ENCODE data around the gene SOX14. TPM values are rescaled to one million over a fixed set of nuclear protein-coding genes. Genes with fewer than 3 reads are reported as not detected.
A peak's percentile ranks its signal among the peaks of the same experiment; 100 is the strongest.

Gene SOX14
- total RNA-seq, 3 donors from 2014 or later, result not detected

DNA sequence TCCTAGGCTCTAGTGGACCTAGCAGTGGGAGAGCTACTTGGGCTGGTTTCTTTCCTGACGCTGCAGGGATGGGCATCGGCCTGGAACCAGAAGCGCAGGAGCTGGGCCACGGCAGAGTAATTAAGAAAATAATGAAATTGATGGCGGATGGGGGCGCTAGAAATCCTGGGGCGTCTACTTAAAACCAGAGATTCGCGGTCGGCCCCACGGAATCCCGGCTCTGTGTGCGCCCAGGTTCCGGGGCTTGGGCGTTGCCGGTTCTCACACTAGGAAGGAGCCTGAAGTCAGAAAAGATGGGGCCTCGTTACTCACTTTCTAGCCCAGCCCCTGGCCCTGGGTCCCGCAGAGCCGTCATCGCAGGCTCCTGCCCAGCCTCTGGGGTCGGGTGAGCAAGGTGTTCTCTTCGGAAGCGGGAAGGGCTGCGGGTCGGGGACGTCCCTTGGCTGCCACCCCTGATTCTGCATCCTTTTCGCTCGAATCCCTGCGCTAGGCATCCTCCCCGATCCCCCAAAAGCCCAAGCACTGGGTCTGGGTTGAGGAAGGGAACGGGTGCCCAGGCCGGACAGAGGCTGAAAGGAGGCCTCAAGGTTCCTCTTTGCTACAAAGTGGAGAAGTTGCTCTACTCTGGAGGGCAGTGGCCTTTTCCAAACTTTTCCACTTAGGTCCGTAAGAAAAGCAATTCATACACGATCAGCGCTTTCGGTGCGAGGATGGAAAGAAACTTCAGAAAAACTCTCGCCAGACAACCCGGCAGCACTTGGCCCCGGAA lies 6.1 kb downstream of the SOX14 start:
- Histone ChIP-seq H3K4me1 (ENCODE audit: low read depth) (peaks cover 19% of the 10 kb centered on the region), H3K36me3 (ENCODE audit: low read depth) (no peaks in the 10 kb centered on the region), H3K9me3 (no peaks in the 10 kb centered on the region), H3K4me3 (no peak overlapping the region)
- intact Hi-C loops (cut with DNase I, micrococcal nuclease), result no loop called here
- DNase-seq (no peak), ATAC-seq (no peak)
- TF ChIP-seq, protein P1, sequence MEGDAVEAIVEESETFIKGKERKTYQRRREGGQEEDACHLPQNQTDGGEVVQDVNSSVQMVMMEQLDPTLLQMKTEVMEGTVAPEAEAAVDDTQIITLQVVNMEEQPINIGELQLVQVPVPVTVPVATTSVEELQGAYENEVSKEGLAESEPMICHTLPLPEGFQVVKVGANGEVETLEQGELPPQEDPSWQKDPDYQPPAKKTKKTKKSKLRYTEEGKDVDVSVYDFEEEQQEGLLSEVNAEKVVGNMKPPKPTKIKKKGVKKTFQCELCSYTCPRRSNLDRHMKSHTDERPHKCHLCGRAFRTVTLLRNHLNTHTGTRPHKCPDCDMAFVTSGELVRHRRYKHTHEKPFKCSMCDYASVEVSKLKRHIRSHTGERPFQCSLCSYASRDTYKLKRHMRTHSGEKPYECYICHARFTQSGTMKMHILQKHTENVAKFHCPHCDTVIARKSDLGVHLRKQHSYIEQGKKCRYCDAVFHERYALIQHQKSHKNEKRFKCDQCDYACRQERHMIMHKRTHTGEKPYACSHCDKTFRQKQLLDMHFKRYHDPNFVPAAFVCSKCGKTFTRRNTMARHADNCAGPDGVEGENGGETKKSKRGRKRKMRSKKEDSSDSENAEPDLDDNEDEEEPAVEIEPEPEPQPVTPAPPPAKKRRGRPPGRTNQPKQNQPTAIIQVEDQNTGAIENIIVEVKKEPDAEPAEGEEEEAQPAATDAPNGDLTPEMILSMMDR (IDR thresholded peaks at IDR 0.05), result no peak

GRCh38 chr3:137770835-137771399 lies 6.8 kb downstream of the SOX14 start:
- Histone ChIP-seq H3K9me3 (no peaks in the 10 kb centered on the region), H3K4me1 (ENCODE audit: low read depth) (peaks cover 19% of the 10 kb centered on the region), H3K4me3 (no peak overlapping the region), H3K36me3 (ENCODE audit: low read depth) (no peaks in the 10 kb centered on the region)
- ATAC-seq, result peak; percentile 13
- TF ChIP-seq, protein P1 (IDR thresholded peaks at IDR 0.05), result no peak
- peak in 1 of 3 donors; percentile 46 for DNase-seq
- intact Hi-C loops (cut with DNase I, micrococcal nuclease), result no loop called here

- intact Hi-C loops (cut with DNase I, micrococcal nuclease), result no loop called here
- Histone ChIP-seq H3K9me3 (no peaks in the 10 kb centered on the region), H3K4me3 (no peak overlapping the region), H3K4me1 (ENCODE audit: low read depth) (peaks cover 19% of the 10 kb centered on the region), H3K36me3 (ENCODE audit: low read depth) (no peaks in the 10 kb centered on the region)
- TF ChIP-seq, protein P1 (IDR thresholded peaks at IDR 0.05), result no peak
- ATAC-seq (no peak), DNase-seq (no peak)
Measured at GRCh38 chr3:137771401-137772213, 7.5 kb downstream of the SOX14 start.

DNA sequence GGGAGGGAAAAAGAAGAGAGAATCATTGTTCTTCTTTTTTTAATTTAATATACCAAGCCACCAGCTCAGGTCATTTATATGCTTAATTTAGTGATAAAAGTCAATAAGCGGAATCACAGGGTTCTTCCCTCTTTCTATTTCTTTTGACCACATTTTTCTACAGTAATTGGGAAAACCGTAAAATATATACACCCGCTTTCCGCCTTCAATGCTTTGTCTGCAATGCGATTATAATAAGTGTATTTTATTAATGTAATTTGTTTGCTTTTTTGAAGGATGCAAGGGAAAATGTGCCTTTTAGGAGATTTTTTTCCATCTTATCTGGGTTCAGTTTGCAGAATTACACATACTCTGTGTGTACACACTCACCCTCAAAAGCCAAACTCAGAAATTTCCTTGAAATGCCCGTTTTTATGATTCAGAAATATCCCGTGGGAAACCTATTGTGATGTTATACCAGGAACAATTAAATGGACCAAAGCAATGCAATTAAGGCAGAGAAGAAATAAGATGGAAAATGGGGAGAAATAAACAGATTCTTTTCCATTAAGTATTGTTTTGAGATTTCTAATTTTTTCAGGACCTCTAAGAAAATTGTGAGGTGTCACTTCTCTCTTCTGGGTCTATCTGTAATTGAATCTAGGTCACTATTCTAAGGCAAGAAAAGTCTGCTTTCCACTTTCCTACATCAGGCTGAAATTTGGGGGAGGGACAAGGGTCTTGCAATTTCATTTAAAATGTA lies 8.3 kb downstream of the SOX14 start:
- intact Hi-C loops (cut with DNase I, micrococcal nuclease), result no loop called here
- DNase-seq (no peak), ATAC-seq (no peak)
- Histone ChIP-seq H3K9me3 (no peaks in the 10 kb centered on the region), H3K4me3 (no peak overlapping the region), H3K4me1 (ENCODE audit: low read depth) (peaks cover 19% of the 10 kb centered on the region), H3K36me3 (ENCODE audit: low read depth) (no peaks in the 10 kb centered on the region)
- TF ChIP-seq, protein P1 (IDR thresholded peaks at IDR 0.05), result no peak

DNA sequence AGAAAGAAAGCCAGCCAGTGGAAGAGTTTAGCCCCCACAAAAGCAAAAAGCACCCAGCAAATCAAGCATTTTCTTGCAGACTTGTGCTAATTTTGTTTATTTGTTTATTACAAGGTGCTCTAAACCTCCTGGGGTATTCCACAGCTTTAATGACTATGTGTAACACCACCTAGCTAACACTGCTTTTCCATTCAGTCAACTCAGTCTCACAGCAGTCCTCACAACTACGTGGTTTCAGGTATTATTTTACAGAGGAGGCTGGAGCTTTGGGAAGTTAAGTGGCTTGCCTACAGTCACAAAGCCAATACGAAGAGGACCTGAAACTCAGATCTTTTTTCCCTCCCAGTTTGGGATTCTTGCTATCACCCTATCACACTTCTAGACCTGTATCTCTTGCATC lies 14.8 kb downstream of the SOX14 start:
- Histone ChIP-seq H3K36me3 (ENCODE audit: low read depth) (no peaks in the 10 kb centered on the region), H3K4me3 (no peak overlapping the region), H3K9me3 (no peaks in the 10 kb centered on the region), H3K4me1 (ENCODE audit: low read depth) (no peaks in the 10 kb centered on the region)
- TF ChIP-seq, protein P1 (IDR thresholded peaks at IDR 0.05), result no peak
- DNase-seq (no peak), ATAC-seq (no peak)
- intact Hi-C loops (cut with DNase I, micrococcal nuclease), result no loop called here
